AG08395 (cell line): ENCODE measurements around the gene C17orf114.

Source experiments
- DNase-seq: peaks from one replicate; pipeline ENCODE4 v3.0.0; 2012; ENCODE audit warnings: mixed read lengths, low spot score

Gene C17orf114

DNA sequence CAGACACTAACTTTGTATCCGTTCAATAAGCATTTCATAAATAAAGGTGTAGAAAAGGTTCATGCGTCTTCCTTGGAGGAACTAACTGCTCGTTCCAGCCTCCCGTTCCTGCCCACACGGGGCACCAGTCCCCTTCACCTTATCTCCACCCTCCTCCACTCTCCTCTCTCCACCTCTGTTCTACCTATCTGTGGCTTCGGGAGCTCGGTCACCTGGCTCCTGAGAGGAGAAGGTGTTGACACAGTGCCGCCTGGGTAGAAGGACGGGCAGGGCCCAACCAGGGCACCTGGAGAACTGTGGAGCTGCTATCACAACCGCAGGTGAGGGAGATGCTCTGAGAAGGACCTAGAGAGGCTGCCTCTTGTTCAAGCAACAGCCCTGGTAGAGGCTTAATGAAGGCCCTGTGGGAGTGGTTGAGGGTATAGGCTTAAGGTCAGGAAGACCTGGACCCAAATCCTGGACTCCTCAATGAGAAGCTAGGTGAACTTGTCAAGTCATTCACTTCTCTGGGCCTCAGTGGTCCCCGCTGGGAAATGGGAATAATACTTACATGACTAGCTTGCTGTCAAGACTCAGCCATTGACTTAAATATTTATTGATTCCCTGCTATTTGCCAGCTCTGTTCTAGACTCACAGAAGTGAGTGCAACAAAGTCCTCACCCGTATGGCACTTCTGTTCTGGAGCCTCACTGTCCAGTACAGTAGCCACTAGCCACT is 21.4 kb upstream of the C17orf114 start:
- no peak for DNase-seq

DNA sequence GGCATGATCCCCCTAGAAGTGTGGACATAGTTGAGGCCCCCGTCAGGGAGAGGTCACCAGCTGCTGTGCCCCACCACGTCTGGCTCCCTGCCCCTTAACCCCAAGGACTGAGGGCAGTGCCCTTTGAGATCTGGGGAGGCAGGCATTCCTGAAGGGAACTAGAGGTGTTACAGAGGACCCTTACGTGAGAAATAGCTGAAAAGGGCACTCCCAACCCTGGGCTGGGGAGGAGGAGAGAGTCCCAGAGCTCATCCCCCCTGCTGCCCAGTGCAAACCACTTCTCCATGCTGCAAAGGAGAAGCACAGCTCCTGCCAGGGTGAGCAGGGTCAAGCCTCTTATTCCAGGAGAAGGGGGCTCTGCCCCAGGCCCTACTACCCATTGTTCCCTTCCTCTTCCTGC is 20.7 kb upstream of the C17orf114 start:
- DNase-seq: no peak

DNA sequence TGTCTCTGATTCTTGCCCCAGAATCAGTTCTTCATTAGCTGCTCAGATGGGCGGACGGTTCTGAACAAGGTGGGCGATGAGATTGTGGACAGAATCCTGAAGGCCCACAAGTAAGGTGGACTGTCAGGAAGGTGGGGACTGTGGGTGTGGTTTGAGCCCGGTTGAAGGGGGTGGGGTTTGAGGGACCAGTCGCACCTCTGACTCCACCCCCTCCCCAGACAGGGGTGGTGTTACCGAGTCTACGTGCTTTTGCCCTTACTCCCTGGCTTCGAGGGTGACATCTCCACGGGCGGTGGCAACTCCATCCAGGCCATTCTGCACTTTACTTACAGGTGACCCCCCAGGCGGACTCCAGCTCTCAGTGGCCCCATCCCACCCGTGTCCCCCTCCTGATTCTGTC is 16.1 kb upstream of the C17orf114 start:
- DNase-seq: no peak

DNA sequence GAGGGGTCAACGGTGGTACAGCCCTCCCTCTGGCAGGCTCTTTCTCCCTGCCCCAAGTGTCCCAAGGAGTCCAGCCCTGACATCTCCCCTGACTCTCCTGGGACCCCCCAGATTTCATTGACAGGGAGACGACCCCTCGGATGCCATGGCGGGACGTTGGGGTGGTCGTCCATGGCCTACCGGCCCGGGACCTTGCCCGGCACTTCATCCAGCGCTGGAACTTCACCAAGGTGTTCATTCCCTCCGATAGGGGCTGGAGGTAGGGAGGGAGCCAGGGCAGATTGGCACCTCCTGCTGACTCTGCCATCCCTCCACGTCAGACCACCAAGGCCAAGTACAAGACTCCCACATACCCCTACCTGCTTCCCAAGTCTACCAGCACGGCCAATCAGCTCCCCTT is 14.7 kb upstream of the C17orf114 start:
- no peak for DNase-seq

DNA sequence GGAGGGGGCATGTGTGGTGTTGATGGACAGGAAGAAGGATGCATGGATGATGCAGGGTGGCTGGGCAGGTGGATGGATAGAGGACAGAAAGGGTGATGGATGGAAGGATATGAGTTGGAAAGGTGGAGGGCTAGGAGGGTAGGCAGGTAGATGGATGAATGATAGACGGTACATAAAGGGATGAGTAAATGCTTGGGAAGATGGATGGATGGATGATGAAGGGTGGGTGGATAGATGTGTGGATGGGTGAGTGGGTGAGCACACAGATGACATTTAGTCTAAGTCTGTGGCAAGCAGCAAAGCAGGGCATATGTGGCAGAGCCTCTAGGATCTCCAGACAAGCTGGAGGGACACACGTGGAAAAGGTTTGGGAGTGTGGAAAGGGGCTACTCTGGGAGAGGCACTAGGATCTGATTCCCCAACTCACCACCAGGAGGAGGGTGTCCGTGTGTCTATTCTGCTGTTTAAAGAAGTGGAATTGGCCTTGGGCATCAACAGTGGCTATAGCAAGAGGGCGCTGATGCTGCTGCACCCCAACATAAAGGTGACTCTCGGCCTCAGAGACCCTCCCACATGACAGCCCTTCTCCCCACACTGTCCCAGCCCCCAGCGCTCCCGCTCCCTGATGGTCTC is 13.0 kb upstream of the C17orf114 start:
- no peak for DNase-seq

DNA sequence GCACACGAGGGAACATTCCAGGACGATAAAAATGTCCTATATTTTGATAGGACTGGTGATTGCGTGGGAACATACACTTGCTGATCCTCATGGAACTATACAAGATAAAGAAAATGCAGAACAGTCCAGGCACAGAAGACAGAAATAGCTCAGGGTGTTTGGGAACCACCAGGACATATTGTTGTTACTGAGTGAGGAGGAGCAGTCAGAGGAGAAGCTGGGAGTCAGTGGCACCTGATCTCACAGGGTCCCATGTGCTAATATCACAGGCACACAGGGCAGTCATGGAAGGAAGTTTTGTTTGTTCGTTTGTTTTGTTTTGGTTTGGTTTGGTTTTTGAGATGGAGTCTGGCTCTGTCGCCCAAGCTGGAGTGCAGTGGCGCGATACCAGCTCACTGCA is 10.6 kb upstream of the C17orf114 start:
- no peak for DNase-seq

DNA sequence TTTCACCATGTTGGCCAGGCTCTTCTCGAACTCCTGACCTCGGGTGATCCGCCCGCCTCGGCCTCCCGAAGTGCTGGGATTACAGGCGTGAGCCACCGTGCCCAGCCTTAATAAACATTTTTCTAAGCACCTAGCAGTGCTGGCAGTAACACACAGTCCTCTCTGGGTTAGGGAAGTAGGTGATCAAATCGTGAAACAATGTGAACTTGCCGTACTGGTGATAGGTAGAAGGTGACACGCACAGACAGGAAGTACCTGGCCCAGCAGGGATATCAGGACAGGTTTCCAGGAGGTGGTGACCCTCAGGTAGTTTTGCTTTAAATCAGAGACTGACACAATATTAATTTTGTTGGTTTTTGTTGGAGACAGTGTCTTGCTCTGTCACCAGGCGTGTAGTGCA is 9.3 kb upstream of the C17orf114 start:
- no peak for DNase-seq

DNA sequence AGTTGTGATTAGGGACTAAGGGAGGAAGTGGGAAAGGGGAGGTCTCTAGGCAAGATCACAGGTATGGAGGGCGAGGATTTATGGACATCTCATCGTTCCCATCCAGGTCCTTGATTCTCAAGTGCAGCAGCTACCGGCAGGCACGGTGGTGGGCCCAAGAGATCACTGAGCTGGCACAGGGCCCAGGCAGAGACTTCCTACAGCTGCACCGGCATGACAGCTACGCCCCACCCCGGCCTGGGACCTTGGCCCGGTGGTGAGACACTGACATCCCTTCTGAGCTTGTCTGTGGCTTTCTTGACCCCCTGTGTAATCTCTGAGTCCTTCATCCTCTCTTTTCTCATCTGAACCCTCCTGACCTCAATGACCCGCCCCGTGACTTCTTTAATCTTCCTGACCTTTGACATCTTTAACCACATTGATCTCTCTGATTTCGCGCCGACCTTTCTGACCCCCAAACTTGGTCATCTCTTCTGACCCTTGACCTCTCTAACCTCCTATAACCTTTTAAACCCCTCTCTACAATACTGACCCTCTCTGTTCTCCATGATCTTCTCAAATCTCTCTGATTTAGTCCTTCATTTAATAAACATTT is 8.7 kb upstream of the C17orf114 start:
- no peak for DNase-seq

DNA sequence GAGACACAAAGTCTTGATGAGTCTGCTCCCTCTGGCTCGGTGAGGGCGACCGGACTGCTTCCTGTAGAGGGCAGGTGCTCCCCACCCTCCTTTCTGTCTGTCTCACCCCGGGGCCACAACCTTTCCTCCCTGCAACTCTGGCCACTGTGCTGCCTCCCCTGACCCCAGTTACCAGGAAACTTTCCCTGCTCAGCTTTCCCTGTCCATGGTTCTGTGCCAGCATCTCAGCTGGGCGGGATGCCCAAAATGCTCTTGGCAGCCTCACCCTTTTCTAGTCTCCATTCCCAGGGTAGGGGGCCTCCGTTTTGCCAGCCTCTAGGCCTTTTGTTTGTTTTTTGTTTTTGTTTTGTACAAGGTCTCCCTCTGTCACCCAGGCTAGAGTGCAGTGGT is 6.2 kb upstream of the C17orf114 start:
- DNase-seq: no peak

DNA sequence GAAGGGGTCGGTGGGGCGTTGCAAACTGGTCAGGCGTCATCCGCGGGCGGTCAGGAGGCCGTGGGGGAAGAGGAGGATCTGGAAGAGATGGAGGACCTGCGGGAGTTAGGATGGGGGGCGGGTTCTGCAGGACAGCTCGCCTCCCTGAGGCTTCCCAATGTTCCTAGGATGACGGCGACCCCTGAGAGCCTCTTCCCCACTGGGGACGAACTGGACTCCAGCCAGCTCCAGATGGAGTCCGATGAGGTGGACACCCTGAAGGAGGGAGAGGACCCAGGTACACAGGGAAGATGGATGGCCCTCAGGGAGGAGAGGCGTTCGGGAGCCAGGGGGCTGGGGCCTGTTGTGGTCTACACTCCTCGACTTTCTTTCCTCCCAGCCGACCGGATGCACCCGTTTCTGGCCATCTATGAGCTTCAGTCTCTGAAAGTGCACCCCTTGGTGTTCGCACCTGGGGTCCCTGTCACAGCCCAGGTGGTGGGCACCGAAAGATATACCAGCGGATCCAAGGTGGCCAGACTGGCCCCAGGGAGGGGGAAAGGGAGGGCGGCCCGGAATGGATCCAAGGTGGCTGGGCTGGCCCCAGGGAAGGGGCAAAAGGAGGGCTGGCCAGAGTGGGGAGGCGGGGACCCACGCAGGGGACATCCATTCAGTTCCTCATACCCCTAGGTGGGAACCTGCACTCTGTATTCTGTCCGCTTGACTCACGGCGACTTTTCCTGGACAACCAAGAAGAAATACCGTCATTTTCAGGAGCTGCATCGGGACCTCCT is 5.7 kb upstream of the C17orf114 start:
- peak; percentile 41 for DNase-seq

DNA sequence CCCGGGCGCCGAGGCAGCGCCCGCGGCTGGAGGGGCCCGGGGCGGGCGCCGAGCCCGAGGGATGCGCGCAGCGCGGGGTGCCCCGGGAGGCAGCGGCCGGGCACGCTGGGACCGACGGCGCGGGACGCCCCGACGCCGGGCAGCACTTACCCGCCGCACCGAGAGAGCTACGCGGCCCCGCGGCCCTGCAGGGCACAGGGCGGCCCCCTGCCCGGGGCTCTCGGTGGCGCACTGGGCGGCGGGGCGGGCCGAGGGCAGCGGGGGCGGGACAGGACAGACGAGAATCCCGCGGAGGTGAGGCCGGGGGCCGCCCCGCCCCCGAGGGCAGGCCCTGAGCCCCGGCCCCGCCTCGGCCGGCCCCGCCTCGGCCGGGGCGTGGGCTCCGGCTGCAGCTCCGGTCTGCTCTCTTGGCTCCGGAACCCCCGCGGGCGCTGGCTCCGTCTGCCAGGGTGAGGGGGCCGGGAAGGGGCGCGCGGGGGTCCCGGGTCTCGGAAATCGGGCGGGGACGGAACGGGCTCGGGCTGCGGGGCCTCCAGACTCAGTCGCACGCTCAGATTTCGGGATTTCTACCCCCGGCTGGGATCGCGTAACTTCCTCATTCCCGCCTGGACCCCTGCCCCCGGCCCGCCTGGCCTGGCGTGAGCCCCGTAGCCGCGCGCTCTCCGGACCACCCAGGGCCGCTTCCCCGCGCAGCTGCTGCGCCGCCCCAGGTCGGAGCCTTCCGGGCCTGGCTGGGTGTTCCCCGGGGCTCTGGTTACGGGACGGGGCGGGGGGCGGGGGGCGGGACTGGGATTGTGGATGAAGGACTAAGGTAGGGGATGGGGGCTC is 4.9 kb upstream of the C17orf114 start, which contains the start of gene PLD2:
TSS of gene PLD2 (plus strand) at position 376 of the 828 bp plus-strand sequence. CDS start 621 bp downstream, outside the sequence.
- peak; percentile 98 for DNase-seq

DNA sequence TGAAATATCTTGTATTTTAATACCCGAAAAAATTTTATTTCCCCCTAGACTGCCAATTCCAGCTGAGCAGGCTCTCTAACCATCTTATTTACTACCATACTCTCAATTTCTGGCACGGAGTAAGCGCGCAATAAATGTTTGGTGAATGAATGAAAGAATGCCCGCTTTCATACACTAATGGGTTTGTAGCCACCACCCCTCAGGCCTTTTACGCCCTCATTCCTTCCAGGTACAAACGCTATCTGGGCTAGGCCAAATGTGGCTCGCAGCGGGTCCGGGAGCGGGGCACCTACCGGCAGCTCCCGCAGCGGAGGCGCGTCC is 4.3 kb upstream of the C17orf114 start:
- no peak for DNase-seq

DNA sequence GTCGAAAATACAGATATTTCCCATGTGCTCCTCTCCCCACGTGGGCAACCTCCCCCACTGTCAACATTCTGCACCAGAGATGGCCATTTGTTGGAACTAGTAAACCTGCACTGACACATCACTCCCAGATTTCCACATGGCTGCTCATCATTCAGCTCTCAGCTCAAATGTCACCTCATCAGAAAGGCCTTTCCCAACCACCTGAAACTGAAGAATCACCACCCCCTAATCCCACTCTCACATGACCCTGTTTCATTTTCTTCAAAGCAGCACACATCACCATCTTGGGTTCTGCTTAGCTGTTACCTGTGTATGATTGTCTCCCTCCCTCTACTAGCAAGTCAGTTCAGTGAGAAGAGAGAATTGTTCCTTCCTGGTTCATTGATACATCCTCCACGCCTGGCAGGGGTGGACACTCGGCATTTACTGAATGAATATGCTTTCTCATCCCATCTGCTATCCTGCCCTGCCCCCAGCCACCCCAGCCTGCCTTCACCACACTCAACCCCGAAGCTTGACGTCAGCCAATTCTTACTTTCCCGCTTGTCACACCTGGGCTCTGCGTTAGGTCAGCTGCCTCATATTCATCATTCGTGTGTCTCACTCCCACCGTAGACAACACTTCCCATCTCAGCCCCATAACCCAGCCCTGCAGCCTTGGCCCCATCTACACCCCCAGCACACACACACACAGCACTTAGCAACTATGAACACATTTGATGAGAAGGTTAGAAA is 1.5 kb downstream of the C17orf114 start:
- DNase-seq: no peak

DNA sequence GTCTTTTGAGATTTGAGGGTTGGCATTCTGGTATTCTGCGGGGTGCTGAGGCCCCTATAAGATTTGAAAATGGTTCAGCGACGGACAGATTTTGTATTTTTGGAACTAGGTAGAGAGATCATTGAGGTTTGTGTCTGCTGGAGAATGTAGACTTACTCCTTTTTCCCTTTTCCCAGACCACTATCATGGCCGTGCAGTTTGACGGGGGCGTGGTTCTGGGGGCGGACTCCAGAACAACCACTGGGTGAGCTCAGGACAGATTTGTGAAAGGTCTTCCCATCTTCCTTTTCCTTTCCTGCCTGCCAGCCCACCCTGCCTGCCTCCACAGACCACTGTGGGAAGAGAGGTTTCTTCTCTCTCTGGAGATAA is 5.6 kb downstream of the C17orf114 start:
- DNase-seq: peak; percentile 68

DNA sequence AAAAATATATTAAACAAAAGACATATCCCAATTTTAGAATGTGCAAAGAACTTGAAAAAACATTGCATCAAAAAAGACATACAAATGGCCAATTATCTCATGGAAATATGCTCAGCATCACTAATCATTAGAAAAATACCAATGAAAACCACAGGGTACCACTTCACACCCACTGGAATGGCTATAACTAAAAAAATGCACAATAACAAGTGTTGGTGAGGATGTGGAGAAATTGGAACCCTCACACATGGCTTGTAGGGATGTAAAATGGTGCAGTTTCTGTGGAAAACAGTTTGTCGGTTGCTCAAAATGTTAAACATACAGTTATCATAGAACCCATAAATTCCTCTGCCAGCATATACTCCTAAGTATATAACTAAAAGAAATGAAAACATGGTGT is 7.0 kb downstream of the C17orf114 start:
- no peak for DNase-seq

DNA sequence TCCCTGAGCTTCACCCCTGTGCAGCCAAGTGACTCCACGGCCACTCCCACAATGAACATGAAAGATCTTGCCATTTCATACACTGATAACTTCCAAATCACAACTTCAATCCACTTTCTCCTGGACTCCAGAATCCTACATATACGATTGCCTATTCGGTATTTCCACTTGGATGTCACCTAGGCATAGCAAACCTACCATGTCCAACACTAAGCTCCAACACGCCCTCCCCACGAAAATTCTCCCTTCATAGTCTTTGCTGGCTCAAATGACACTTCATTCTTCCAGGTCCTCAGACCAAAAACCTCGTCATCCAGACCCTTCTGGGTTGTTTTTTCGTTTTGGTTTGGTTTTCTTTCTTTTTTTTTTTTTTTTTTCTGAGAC is 11.4 kb downstream of the C17orf114 start:
- no peak for DNase-seq

DNA sequence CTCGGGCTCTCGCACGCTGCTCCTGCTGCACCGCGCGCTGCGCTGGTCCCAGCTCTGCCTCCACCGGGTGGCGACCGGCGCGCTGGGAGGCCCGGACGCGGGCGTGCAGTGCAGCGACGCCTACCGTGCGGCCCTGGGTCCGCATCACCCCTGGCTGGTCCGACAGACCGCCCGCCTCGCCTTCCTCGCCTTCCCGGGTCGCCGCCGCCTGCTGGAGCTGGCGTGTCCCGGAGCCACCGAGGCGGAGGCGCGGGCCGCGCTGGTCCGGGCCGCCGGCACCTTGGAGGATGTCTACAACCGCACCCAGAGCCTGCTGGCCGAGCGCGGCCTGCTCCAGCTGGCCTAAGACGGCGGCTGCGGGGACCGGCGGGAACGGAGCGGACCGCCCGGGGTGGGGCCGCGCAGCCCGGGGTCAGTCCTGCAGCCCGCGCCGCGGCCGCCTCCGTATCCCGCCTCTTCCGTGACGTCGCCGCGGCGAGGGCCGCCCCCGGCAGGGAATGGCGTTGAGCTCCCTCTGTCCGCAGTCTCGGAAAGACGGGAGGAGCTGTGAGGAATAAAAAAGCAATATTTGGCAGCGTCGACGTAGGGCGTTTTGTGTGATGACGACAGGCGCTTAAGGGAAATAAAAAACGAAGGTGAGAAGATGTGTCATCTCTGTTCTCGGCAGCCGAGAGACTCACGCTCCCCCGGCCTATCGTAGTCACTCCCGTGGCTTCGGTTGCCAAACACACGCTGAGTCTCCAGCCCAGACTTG is 12.0 kb downstream of the C17orf114 start:
- DNase-seq: peak; percentile 93

DNA sequence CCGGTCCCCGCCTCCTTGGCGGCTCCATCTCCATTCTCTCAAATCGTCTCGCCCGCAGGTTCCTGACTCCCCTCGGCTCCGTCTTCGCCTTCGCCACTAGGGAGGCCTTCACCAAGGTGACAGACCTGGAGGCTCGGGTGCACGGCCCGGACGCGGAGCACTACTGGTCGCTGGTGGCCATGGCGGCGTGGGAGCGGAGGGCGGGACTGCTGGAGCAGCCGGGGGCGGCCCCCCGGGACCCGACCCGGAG is 12.5 kb downstream of the C17orf114 start:
- DNase-seq: no peak

DNA sequence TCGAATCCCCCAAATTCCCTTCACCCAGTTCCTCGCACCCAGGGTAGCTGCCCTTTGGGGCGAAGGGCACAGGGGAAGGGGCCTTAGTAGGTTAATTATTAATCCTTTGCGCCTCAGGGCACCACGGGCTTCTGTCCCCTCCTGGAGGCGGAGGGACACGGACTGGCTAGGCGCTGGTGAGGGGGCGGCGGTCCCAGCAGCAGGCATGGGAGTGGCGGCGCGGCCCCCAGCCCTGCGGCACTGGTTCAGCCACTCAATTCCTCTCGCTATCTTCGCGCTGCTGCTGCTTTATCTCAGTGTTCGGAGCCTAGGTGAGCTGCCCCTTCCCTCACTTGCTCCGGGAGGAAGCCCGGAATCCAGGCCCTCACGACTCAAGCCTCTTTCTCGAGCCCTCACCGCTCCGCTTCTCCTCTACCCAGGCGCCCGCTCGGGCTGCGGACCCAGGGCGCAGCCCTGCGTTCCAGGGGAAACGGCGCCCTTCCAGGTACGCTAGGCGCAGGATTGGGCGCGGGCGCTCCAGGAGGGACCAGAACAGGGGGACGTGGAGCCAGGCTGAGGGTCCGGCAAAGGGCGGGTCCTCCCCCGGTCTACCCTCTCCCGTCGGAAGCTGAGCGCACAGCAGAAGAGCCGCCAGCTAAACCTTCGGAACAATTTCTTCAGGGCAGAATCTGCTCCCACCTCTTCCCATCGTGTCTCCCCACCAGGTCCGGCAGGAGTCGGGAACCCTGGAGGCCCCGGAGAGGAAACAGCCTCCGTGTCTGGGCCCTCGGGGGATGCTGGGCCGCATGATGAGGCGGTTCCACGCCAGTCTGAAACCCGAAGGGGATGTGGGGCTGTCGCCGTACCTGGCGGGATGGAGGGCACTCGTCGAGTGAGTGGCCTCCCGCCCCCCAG is 13.1 kb downstream of the C17orf114 start, which contains the start of gene GLTPD2:
TSS of gene GLTPD2 (plus strand) at position 158 of the 894 bp plus-strand sequence. CDS start at position 206, 48 bp downstream.
- no peak for DNase-seq
